H9 (cell line): ENCODE data around the gene DMTF1. TPM values are rescaled to one million over a fixed set of nuclear protein-coding genes. Genes with fewer than 3 reads are reported as not detected.
"Not testable (repeated sequence)": the region's sequence is repeated elsewhere in the genome, so short reads cannot be mapped to it uniquely, and the experiment has no call there.

Experiments
- DNase-seq: peaks from one replicate; pipeline ENCODE4 v3.0.0-alpha.2; 2017
- H2AFZ ChIP-seq: one replicate; pipeline ENCODE4 v1.6.1; 2013; ENCODE audit warnings: mild to moderate bottlenecking, low read length, control low read depth, moderate library complexity
- H2AK5ac ChIP-seq: 2 replicates; pipeline ENCODE4 v1.6.1; 2013; ENCODE audit warnings: low read length, control low read depth, mixed read lengths; ENCODE audit not compliant: insufficient read length
- H2BK120ac ChIP-seq: one replicate; pipeline ENCODE4 v1.6.1; 2013; ENCODE audit warnings: low read depth, mild to moderate bottlenecking, low read length, control low read depth, inconsistent platforms; ENCODE audit not compliant: poor library complexity, severe bottlenecking
- H2BK12ac ChIP-seq: 2 replicates; pipeline ENCODE4 v1.6.1; 2013; ENCODE audit warnings: low read length, control low read depth, mixed read lengths, low read depth; ENCODE audit not compliant: insufficient read length
- H2BK15ac ChIP-seq: 2 replicates; pipeline ENCODE4 v1.6.1; 2013; ENCODE audit warnings: low read depth, low read length, control low read depth
- H2BK20ac ChIP-seq: one replicate; pipeline ENCODE4 v1.6.1; 2013; ENCODE audit warnings: low read depth, mild to moderate bottlenecking, low read length, control low read depth, inconsistent platforms; ENCODE audit not compliant: poor library complexity, severe bottlenecking
- H2BK5ac ChIP-seq: 2 replicates; pipeline ENCODE4 v1.6.1; 2013; ENCODE audit warnings: low read length, control low read depth, mixed read lengths; ENCODE audit not compliant: insufficient read length
- H3K14ac ChIP-seq: 2 replicates; pipeline ENCODE4 v1.6.1; 2013; ENCODE audit warnings: low read length, control low read depth; ENCODE audit not compliant: insufficient read depth
- H3K18ac ChIP-seq: 2 replicates; pipeline ENCODE4 v1.6.1; 2013; ENCODE audit warnings: low read depth, mild to moderate bottlenecking, mixed read lengths, low read length, control low read depth; ENCODE audit not compliant: insufficient read length
- H3K23ac ChIP-seq: 2 replicates; pipeline ENCODE4 v1.6.1; 2013; ENCODE audit warnings: low read length, control low read depth, mixed read lengths, low read depth; ENCODE audit not compliant: insufficient read length
- H3K23me2 ChIP-seq: 2 replicates; pipeline ENCODE4 v1.6.1; 2013; ENCODE audit warnings: low read depth, mild to moderate bottlenecking, mixed read lengths, low read length, control low read depth; ENCODE audit not compliant: insufficient read length, poor library complexity, severe bottlenecking
- H3K27ac ChIP-seq: 2 replicates; pipeline ENCODE4 v1.5.1; 2013; ENCODE audit warnings: low read length, control low read depth, mixed read lengths, low read depth; ENCODE audit not compliant: insufficient read length
- H3K27me3 ChIP-seq: 2 replicates; pipeline ENCODE4 v1.6.1; 2013; ENCODE audit warnings: low read length, control low read depth, inconsistent platforms; ENCODE audit not compliant: insufficient read depth
- H3K4ac ChIP-seq: 2 replicates; pipeline ENCODE4 v1.6.1; 2013; ENCODE audit warnings: low read depth, mild to moderate bottlenecking, control low read depth, inconsistent platforms, low read length, moderate library complexity
- H3K4me1 ChIP-seq: 2 replicates; pipeline ENCODE4 v1.6.1; 2013; ENCODE audit warnings: low read length, control low read depth, inconsistent platforms; ENCODE audit not compliant: insufficient read depth
- H3K4me2 ChIP-seq: 2 replicates; pipeline ENCODE4 v1.6.1; 2013; ENCODE audit warnings: low read length, control low read depth, mixed read lengths; ENCODE audit not compliant: insufficient read length, insufficient read depth
- H3K56ac ChIP-seq: 2 replicates; pipeline ENCODE4 v1.6.1; 2013; ENCODE audit warnings: low read depth, mild to moderate bottlenecking, mixed read lengths, low read length, control low read depth; ENCODE audit not compliant: insufficient read length
- H3K79me1 ChIP-seq: 2 replicates; pipeline ENCODE4 v1.6.1; 2013; ENCODE audit warnings: low read depth, mild to moderate bottlenecking, moderate library complexity, low read length, control low read depth, inconsistent platforms; ENCODE audit not compliant: insufficient read depth, poor library complexity, severe bottlenecking
- H3K79me2 ChIP-seq: 2 replicates; pipeline ENCODE4 v1.6.1; 2013; ENCODE audit warnings: low read length, control low read depth, inconsistent platforms; ENCODE audit not compliant: insufficient read depth
- H3K9ac ChIP-seq: 2 replicates; pipeline ENCODE4 v1.6.1; 2013; ENCODE audit warnings: low read length, control low read depth, mixed read lengths; ENCODE audit not compliant: insufficient read length; ENCODE audit errors: extremely low read depth
- H3K9me3 ChIP-seq: one replicate; pipeline ENCODE4 v1.6.1; 2013; ENCODE audit warnings: low read depth, low read length, inconsistent platforms; ENCODE audit not compliant: control insufficient read depth
- H3T11ph ChIP-seq: one replicate; pipeline ENCODE4 v1.6.1; 2013; ENCODE audit warnings: mild to moderate bottlenecking, low read length, control low read depth, inconsistent platforms
- H4K20me1 ChIP-seq: one replicate; pipeline ENCODE4 v1.6.1; 2013; ENCODE audit not compliant: control insufficient read depth, insufficient read length, insufficient read depth
- H4K5ac ChIP-seq: 2 replicates; pipeline ENCODE4 v1.6.1; 2013; ENCODE audit warnings: low read depth, mild to moderate bottlenecking, mixed read lengths, low read length, control low read depth; ENCODE audit not compliant: insufficient read length
- H4K8ac ChIP-seq: replicated peaks from 2 replicates; pipeline ENCODE4 v1.6.1; 2013; ENCODE audit warnings: low read length, control low read depth, mixed read lengths, low read depth; ENCODE audit not compliant: insufficient read length
- H4K91ac ChIP-seq: 2 replicates; pipeline ENCODE4 v1.6.1; 2013; ENCODE audit warnings: low read depth, mild to moderate bottlenecking, moderate library complexity, mixed read lengths, low read length, control low read depth; ENCODE audit not compliant: insufficient read length
- H3K27ac Mint-ChIP-seq, 3 experiments: 2 replicates in 2 of 3; 3 replicates in 1 of 3; pipeline ENCODE4 v1.8.0; 2020 to 2021; ENCODE audit warnings: mixed read lengths in 3 of 3, mild to moderate bottlenecking in 1 of 3, moderate library complexity in 1 of 3
- H3K27me3 Mint-ChIP-seq: 2 replicates; pipeline ENCODE4 v1.8.0; 2021; ENCODE audit warnings: low read depth, mild to moderate bottlenecking, moderate library complexity, mixed read lengths
- H3K36me3 Mint-ChIP-seq, 3 experiments: 2 replicates in 2 of 3; 3 replicates in 1 of 3; pipeline ENCODE4 v1.8.0; 2020 to 2021; ENCODE audit warnings: low read depth in 3 of 3, mixed read lengths in 3 of 3; ENCODE audit not compliant: insufficient read depth in 1 of 3
- H3K4me1 Mint-ChIP-seq, 2 experiments: 2 replicates each; pipeline ENCODE4 v1.8.0; 2020; ENCODE audit warnings: mixed read lengths in 2 of 2
- H3K4me3 Mint-ChIP-seq, 2 experiments: 2 replicates in 1 of 2; 3 replicates in 1 of 2; pipeline ENCODE4 v1.8.0; 2020 to 2021; ENCODE audit warnings: mild to moderate bottlenecking in 2 of 2, mixed read lengths in 2 of 2, moderate library complexity in 1 of 2
- H3K9me3 Mint-ChIP-seq, 2 experiments: 2 replicates in 1 of 2; 3 replicates in 1 of 2; pipeline ENCODE4 v1.8.0; 2020; ENCODE audit warnings: mild to moderate bottlenecking in 2 of 2, mixed read lengths in 2 of 2, moderate library complexity in 1 of 2
- WGBS: extraction: QIAGEN DNeasy Blood & Tissue Kit; methylation state at CpG from one replicate; pipeline ENCODE4 v1.1.7; 2013; ENCODE audit warnings: missing lambda C conversion rate, low lambda C conversion rate, mixed read lengths; ENCODE audit not compliant: insufficient read length; ENCODE audit errors: extremely low coverage; 5-methylcytosine and 5-hydroxymethylcytosine counted together
- total RNA-seq: library from RNA; stranded (reverse); gene quantifications from 2 replicates; pipeline ENCODE4 v1.2.1, GENCODE V29; 2021
- TF ChIP-seq, protein P1 (sequence below): fragments of 200-600 bp; sonication (generic); conservative IDR thresholded peaks from 3 replicates; pipeline ENCODE4 v1.8.0; 2021; ENCODE audit warnings: antibody characterized with exemption, mild to moderate bottlenecking

Gene DMTF1
- total RNA-seq, 1 experiment from 2014 or later, result 111 TPM

- Mint-ChIP-seq H3K27ac (no peak overlapping the region), H3K9me3 (peaks cover 39 to 42% of the 10 kb centered on the region in 2 experiments), H3K4me1 (peaks cover 5 to 13% of the 10 kb centered on the region in 2 experiments), H3K36me3 (peaks cover 58 to 77% (median 63%) of the 10 kb centered on the region in 3 experiments), H3K4me3 (no peak overlapping the region), H3K27me3 (no peaks in the 10 kb centered on the region)
- Histone ChIP-seq H2BK15ac (no peak overlapping the region), H3K4me1 (no peaks in the 10 kb centered on the region; the same call in 1 of the 2 replicates), H4K5ac (no peak overlapping the region), H3T11ph (no peak overlapping the region), H3K14ac (no peak overlapping the region), H3K9me3 (peaks cover 11% of the 10 kb centered on the region), H3K4me2 (no peak overlapping the region), H3K79me2 (peaks cover 2% of the 10 kb centered on the region; the same call in 1 of the 2 replicates), H3K27me3 (no peaks in the 10 kb centered on the region), H4K8ac (no peak overlapping the region), H2BK120ac (no peak overlapping the region), H3K27ac (no peak overlapping the region), H3K18ac (no peak overlapping the region), H2AFZ (no peak overlapping the region), H3K79me1 (peaks cover 7% of the 10 kb centered on the region), H3K56ac (no peak overlapping the region), H2BK20ac (no peak overlapping the region), H4K20me1 (no peaks in the 10 kb centered on the region), H3K23ac (no peak overlapping the region), H3K23me2 (no peaks in the 10 kb centered on the region), H2BK5ac (no peak overlapping the region), H2BK12ac (no peak overlapping the region), H3K9ac (no peak overlapping the region), H4K91ac (no peak overlapping the region), H2AK5ac (no peak overlapping the region), H3K4ac (no peak overlapping the region)
- DNase-seq, result no peak
- TF ChIP-seq, protein P1, sequence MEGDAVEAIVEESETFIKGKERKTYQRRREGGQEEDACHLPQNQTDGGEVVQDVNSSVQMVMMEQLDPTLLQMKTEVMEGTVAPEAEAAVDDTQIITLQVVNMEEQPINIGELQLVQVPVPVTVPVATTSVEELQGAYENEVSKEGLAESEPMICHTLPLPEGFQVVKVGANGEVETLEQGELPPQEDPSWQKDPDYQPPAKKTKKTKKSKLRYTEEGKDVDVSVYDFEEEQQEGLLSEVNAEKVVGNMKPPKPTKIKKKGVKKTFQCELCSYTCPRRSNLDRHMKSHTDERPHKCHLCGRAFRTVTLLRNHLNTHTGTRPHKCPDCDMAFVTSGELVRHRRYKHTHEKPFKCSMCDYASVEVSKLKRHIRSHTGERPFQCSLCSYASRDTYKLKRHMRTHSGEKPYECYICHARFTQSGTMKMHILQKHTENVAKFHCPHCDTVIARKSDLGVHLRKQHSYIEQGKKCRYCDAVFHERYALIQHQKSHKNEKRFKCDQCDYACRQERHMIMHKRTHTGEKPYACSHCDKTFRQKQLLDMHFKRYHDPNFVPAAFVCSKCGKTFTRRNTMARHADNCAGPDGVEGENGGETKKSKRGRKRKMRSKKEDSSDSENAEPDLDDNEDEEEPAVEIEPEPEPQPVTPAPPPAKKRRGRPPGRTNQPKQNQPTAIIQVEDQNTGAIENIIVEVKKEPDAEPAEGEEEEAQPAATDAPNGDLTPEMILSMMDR, result no peak
- WGBS, result no CpG with 5 or more reads among the region's 2 CpGs
Observed at GRCh38 chr7:87202705-87203104, 50.5 kb downstream of the DMTF1 start.

- H3K36me3 Mint-ChIP-seq, result peaks cover 63 to 77% (median 65%) of the 10 kb centered on the region in 3 experiments
- not testable (repeated sequence) for H3K79me2 ChIP-seq, H3K27ac Mint-ChIP-seq
Observed at GRCh38 chr7:87203929-87204328, 51.7 kb downstream of the DMTF1 start.

More at GRCh38 chr7:87203929-87204328, 51.7 kb downstream of the DMTF1 start:
- not testable (repeated sequence) for H4K91ac ChIP-seq, H2BK12ac ChIP-seq, H3K4ac ChIP-seq, H3K23ac ChIP-seq, H2BK20ac ChIP-seq, H3K4me1 ChIP-seq, H3K27ac ChIP-seq, H3K18ac ChIP-seq, H2BK15ac ChIP-seq, H3K4me2 ChIP-seq, H2BK120ac ChIP-seq, H3K27me3 Mint-ChIP-seq, H2AFZ ChIP-seq, H4K8ac ChIP-seq, H3K4me3 Mint-ChIP-seq, H3T11ph ChIP-seq, H2AK5ac ChIP-seq, H3K27me3 ChIP-seq, H3K14ac ChIP-seq, DNase-seq, H3K56ac ChIP-seq, H4K20me1 ChIP-seq, H3K79me1 ChIP-seq, H3K9ac ChIP-seq, H4K5ac ChIP-seq, H2BK5ac ChIP-seq, H3K23me2 ChIP-seq
- peaks cover 5 to 13% of the 10 kb centered on the region in 2 experiments for H3K4me1 Mint-ChIP-seq
- peaks cover 13% of the 10 kb centered on the region for H3K9me3 ChIP-seq
- peaks cover 41 to 46% of the 10 kb centered on the region in 2 experiments for H3K9me3 Mint-ChIP-seq
- WGBS, result no CpG with 5 or more reads among the region's 4 CpGs
